ENCODE measurements around the gene ARHGAP20.

GRCh38 chr11:110691926-110692325, 20.3 kb downstream of the ARHGAP20 start:
- TF ChIP-seq POLR2A (IDR thresholded peaks at IDR 0.05), result no peak
- TF ChIP-seq CTCF (IDR thresholded peaks at IDR 0.05), result no peak

Data from thyroid gland (tissue), 4 donors.